Mononuclear cell (primary cell): Measurements from ENCODE around the gene NUMB. TPM values are rescaled to one million over a fixed set of nuclear protein-coding genes. Genes with fewer than 3 reads are reported as not detected.

Source experiments
- H3K27me3 ChIP-seq: 2 replicates; pipeline ENCODE4 v1.6.0; 2011; ENCODE audit warnings: low read length, control low read depth; ENCODE audit not compliant: insufficient read depth
- H3K4me1 ChIP-seq: 2 replicates; pipeline ENCODE4 v1.5.1; 2011; ENCODE audit warnings: mild to moderate bottlenecking, low read length, control low read depth; ENCODE audit not compliant: insufficient read depth
- H3K4me3 ChIP-seq: 2 replicates; pipeline ENCODE4 v1.5.1; 2011; ENCODE audit warnings: mild to moderate bottlenecking, low read length, moderate library complexity
- H3K9me3 ChIP-seq: 2 replicates; pipeline ENCODE4 v1.5.1; 2011; ENCODE audit warnings: low read depth, mild to moderate bottlenecking, control low read depth, low read length
- total RNA-seq: library from RNA; depleted of rRNA; stranded (reverse); fragments of >200 nt; gene quantifications from one replicate; pipeline ENCODE4 v1.2.3, GENCODE V29; 2012

The NUMB gene
- total RNA-seq, 1 donor = 41.1 TPM

GRCh38 chr14:73472185-73473114 lies 14.1 kb upstream of the NUMB start:
- Histone ChIP-seq H3K9me3 (no peaks in the 10 kb centered on the region), H3K4me1 (peaks cover 19% of the 10 kb centered on the region), H3K4me3 (no peak overlapping the region), H3K27me3 (no peaks in the 10 kb centered on the region)

GRCh38 chr14:73471582-73472184 lies 13.3 kb upstream of the NUMB start:
- Histone ChIP-seq H3K27me3 (no peaks in the 10 kb centered on the region), H3K9me3 (no peaks in the 10 kb centered on the region), H3K4me3 (no peak overlapping the region), H3K4me1 (peaks cover 23% of the 10 kb centered on the region)

GRCh38 chr14:73468828-73469375 lies 10.6 kb upstream of the NUMB start:
- Histone ChIP-seq H3K9me3 (no peaks in the 10 kb centered on the region), H3K4me1 (peaks cover 49% of the 10 kb centered on the region), H3K4me3 (no peak overlapping the region), H3K27me3 (no peaks in the 10 kb centered on the region)

GRCh38 chr14:73467800-73468199 lies 9.5 kb upstream of the NUMB start:
- no peaks in the 10 kb centered on the region for H3K27me3 ChIP-seq
- no peak overlapping the region for H3K4me3 ChIP-seq

GRCh38 chr14:73467377-73467776 lies 9.0 kb upstream of the NUMB start:
- no peak overlapping the region for H3K4me3 ChIP-seq
- peaks cover 65% of the 10 kb centered on the region for H3K4me1 ChIP-seq
- no peaks in the 10 kb centered on the region for H3K27me3 ChIP-seq
- H3K9me3 ChIP-seq = no peaks in the 10 kb centered on the region

More at GRCh38 chr14:73467800-73468199, 9.5 kb upstream of the NUMB start:
- Histone ChIP-seq H3K4me1 (peaks cover 60% of the 10 kb centered on the region), H3K9me3 (no peaks in the 10 kb centered on the region)

- Histone ChIP-seq H3K4me3 (no peak overlapping the region), H3K27me3 (no peaks in the 10 kb centered on the region), H3K4me1 (peaks cover 68% of the 10 kb centered on the region), H3K9me3 (no peaks in the 10 kb centered on the region)
Observed at GRCh38 chr14:73466861-73467260, 8.5 kb upstream of the NUMB start.

- Histone ChIP-seq H3K4me3 (peak overlapping the region; percentile 42), H3K27me3 (no peaks in the 10 kb centered on the region), H3K9me3 (no peaks in the 10 kb centered on the region), H3K4me1 (peaks cover 73% of the 10 kb centered on the region)
Observed at GRCh38 chr14:73465823-73466532, 7.6 kb upstream of the NUMB start.

- no peaks in the 10 kb centered on the region for H3K27me3 ChIP-seq
- H3K4me3 ChIP-seq = peak overlapping the region; percentile 31
- H3K9me3 ChIP-seq = no peaks in the 10 kb centered on the region
- H3K4me1 ChIP-seq = peaks cover 89% of the 10 kb centered on the region
Observed at GRCh38 chr14:73463411-73463810, 5.1 kb upstream of the NUMB start.

- Histone ChIP-seq H3K4me1 (peaks cover 84% of the 10 kb centered on the region), H3K4me3 (peak overlapping the region; percentile 31), H3K27me3 (no peaks in the 10 kb centered on the region), H3K9me3 (no peaks in the 10 kb centered on the region)
Observed at GRCh38 chr14:73462815-73463214, 4.5 kb upstream of the NUMB start.

- no peaks in the 10 kb centered on the region for H3K9me3 ChIP-seq
- peaks cover 81% of the 10 kb centered on the region for H3K4me1 ChIP-seq
Observed at GRCh38 chr14:73462048-73462715, 3.8 kb upstream of the NUMB start.

GRCh38 chr14:73461478-73462047 lies 3.2 kb upstream of the NUMB start:
- H3K9me3 ChIP-seq = no peaks in the 10 kb centered on the region
- peak overlapping the region; percentile 31 for H3K4me3 ChIP-seq
- H3K27me3 ChIP-seq = no peaks in the 10 kb centered on the region
- peaks cover 81% of the 10 kb centered on the region for H3K4me1 ChIP-seq

More at GRCh38 chr14:73462048-73462715, 3.8 kb upstream of the NUMB start:
- Histone ChIP-seq H3K27me3 (no peaks in the 10 kb centered on the region), H3K4me3 (peak overlapping the region; percentile 31)

GRCh38 chr14:73460691-73461127 lies 2.4 kb upstream of the NUMB start:
- H3K4me3 ChIP-seq = no peak overlapping the region
- H3K9me3 ChIP-seq = no peaks in the 10 kb centered on the region
- peaks cover 80% of the 10 kb centered on the region for H3K4me1 ChIP-seq

GRCh38 chr14:73459959-73460358 lies 1.6 kb upstream of the NUMB start:
- Histone ChIP-seq H3K4me1 (peaks cover 74% of the 10 kb centered on the region), H3K9me3 (no peaks in the 10 kb centered on the region), H3K4me3 (no peak overlapping the region), H3K27me3 (no peaks in the 10 kb centered on the region)

More at GRCh38 chr14:73460691-73461127, 2.4 kb upstream of the NUMB start:
- no peaks in the 10 kb centered on the region for H3K27me3 ChIP-seq

GRCh38 chr14:73457924-73458182 lies 493 bp downstream of the NUMB start:
- Histone ChIP-seq H3K27me3 (no peaks in the 10 kb centered on the region), H3K9me3 (no peaks in the 10 kb centered on the region), H3K4me3 (peak overlapping the region; percentile 89), H3K4me1 (peaks cover 67% of the 10 kb centered on the region)
